Stimulated activated CD8-positive, alpha-beta memory T cell treated with anti-CD3 and anti-CD28 coated beads, Interleukin-12 subunit alpha, Interleukin-12 subunit beta, amount 100 ng/mL, for 1 hour (primary cell): Measurements from ENCODE around the gene DIRAS1.

Source experiments
- DNase-seq: peaks from one replicate; pipeline ENCODE4 v3.0.0-alpha.2; 2020; ENCODE audit warnings: low read depth

The DIRAS1 gene, protein sequence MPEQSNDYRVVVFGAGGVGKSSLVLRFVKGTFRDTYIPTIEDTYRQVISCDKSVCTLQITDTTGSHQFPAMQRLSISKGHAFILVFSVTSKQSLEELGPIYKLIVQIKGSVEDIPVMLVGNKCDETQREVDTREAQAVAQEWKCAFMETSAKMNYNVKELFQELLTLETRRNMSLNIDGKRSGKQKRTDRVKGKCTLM

GRCh38 chr19:2720777-2721569 lies at the start of gene DIRAS1:
DIRAS1 (minus strand) TSS chr19:2721372; CDS start chr19:2717806, 3,566 bp downstream.
- DNase-seq = no peak

- no peak for DNase-seq
Measured at GRCh38 chr19:2770055-2771013, 49.2 kb upstream of the DIRAS1 start.

GRCh38 chr19:2769218-2769617 lies 48.0 kb upstream of the DIRAS1 start:
- DNase-seq = no peak

DNA sequence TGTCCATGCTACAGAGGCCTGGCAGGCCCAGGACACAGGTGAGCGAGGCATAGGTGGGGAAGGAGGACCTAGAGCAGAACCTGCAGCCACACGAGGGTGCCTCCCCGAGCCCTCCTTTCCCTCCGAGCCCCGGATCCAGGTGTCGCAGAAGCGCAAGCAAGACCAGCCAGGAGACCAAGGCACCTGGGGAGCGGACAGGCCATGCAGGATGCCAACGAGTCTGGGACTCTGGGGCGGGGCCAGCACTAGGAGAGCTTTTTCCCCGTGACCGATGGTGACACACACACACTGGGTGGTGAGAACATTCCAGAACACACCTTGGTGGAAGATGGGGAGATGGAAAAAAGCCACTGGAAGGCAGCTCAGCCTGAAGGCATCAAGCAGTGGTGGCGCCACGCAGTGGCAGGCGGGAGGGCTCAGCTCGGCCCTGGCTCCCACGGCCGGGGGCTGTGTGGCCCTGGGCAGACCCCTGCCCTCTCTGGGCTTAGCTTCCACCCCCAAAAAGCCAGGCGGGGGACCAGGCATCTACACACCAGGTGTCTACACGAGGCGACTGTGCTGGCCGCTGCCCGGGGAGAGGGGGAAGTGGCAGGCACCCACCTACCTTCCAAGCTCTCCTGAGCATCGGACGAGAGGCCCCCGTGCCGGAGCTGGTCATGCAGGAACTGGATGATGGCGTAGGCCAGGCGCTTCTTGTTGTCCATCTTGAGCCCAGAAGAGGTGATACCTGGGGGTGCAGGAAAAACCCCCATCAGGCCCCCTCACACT lies 47.4 kb upstream of the DIRAS1 start:
- no peak for DNase-seq

DNA sequence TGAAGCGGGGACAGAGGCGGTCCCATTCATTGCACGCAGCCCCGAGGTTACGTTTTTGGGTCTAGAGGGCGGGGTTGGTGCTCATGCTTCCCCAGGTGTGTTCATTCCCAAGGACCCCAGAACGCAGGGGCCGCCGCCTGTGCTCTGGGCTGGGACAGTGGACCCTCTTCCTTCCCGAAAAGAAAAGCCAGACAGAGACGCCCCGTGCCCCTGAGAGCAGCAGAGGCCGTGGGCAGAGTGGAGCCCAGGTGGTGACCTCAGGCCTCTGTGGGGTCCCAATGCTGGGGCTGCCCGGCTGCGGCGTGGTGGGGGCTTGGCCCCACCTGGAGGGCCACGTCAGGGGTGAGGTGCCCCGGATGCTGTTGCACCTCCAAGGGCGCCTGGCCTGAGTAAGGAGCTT lies 46.5 kb upstream of the DIRAS1 start:
- DNase-seq = no peak

- DNase-seq = no peak
Measured at GRCh38 chr19:2766594-2767372, 45.6 kb upstream of the DIRAS1 start.

DNA sequence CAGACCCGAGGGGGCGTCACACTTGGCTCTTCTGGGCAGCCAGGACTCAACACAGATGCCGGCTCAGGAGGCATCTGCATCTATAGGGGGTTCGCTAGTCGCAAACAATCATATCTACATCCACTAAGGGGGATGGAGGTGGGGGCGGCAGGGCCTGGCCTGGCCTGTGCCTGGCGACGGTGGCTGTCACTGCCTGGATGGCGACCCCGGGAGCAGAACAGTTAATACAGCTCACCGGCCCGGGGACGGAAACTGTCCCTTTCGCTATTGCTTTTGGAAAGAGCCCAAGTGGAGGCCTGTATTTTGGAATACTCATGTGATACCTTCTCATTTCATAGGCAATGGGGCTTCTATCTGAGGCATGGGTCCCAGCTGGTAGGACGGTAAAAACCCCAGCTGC lies 44.2 kb upstream of the DIRAS1 start:
- no peak for DNase-seq

GRCh38 chr19:2764945-2765344 lies 43.8 kb upstream of the DIRAS1 start:
- no peak for DNase-seq

DNA sequence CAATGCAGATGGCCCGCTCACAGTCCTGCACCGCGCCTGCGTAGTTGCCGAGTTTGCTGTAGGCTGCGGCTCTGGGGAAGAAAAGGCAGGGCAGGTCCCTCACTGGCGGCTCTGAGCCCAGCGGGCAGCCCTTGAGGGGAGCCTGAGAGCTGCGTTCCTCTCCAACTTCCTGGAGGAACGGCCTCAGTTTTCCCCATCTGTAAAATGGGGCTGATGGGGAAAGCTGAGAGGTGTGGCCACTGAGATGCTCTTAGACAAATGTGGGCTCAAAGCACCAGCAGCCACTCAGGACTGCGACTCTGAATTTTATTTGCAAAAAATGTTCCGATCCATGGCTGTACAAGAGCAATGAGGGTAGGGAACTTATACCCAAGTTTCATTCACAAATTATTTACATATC lies 42.5 kb upstream of the DIRAS1 start:
- DNase-seq = no peak

- no peak for DNase-seq
Measured at GRCh38 chr19:2762783-2763496, 41.8 kb upstream of the DIRAS1 start.

DNA sequence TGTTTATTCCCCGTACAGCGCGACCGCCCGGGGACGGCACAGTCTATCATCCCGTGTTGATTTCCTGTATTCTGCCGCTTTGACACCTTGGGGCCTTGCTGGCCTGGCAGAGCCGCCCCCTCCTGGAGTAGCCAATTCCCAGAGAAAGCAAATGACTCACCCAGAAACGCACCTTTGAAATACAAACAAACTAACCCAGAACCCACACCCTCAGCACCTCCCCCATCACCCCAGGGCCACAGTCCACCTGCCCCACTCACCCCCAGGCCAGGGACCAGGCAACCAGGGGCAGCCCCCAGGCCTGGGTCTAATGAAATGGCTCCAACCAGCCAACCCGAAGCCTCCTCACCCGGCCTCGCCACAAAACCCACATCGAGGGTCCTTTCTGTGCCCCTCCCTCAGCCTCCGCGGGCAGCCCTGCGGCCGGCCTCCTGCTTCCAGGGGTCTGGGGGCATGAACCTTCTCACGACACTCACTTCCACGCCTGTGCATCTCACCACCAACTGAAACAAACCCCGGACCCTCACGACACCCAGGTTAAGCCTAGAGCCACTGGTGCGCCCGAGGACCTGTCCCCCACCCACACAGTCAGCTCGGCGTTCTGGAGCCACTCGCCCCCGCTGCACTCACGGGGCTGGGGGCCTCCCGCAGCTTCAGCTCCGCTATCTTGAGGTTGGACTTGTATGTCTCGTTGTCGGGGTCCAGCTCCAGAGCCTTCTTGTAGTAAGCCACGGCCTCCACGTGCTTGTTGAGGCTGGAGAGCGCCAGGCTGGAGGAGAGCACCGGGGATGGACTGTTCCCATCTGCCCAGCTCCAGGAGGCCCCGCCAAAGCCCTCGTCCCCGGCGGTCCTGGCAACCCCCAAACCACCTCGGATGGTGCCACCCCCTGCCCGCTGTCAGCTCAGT lies 41.0 kb upstream of the DIRAS1 start:
- DNase-seq = no peak

- no peak for DNase-seq
Measured at GRCh38 chr19:2761309-2761677, 40.1 kb upstream of the DIRAS1 start.

DNA sequence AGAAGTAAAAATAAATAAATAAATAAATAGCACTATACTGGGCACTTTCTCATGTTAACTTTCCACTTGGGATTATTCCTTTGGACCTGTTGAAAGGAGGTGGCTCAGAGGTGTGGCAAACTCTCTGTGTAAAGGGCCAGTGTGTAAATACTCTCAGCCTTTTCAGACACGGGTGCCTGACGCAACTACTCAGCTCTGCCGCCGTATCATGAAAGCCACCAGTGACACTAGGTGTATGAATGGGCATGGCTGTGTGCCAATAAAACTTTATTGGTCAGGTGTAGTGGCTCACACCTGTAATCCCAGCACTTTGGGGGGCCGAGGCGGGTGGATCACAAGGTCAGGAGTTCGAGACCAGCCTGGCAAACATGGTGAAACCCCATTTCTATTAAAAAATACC lies 38.8 kb upstream of the DIRAS1 start:
- no peak for DNase-seq

- no peak for DNase-seq
Measured at GRCh38 chr19:2759362-2759761, 38.2 kb upstream of the DIRAS1 start.

- DNase-seq = no peak
Measured at GRCh38 chr19:2758601-2759313, 37.6 kb upstream of the DIRAS1 start.

DNA sequence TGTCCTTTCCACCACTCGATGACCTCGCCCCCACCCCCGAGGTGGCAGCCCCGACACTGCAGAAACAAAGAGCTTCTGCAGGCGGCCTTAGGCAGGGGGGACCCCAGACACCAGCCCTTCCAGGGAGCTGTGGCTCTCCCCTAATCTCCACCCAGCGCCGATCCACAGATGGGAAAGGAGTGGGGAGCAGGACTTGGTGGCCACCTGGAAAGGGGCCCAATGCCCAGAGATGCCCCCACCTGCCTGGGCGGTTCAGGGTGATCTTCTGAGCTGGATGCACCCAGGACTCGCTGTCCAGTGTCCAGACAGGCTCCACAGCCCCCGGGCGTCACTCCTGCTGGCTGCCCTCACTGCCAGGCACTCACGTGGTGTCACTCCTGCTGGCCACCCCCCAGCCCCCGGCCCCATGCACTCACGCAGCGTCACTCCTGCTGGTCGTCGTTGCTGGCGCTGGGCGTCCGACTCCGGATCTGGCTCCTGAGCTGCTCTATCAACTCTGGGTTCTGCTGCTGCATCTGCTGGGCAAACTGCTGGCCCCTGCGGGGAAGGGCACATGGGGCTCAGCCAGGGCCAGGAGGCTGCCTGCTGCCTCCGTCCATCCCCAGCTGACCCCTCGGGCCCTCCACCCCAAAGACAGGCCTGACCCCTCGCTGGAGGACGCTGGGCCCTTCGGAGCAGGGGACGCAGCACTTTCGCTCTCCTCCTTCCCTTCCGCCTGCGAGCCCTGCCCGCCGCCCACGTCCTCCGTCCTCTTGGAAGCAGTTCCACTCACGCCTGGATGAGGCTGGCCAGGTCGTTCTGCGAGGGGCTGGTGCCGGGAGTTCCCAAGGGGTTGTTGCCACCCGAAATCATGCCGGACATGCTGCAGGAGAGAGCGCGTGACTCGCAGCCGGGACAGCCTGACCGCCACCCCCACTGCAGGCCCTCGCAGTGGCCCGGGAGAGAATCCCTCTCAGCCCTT lies 36.0 kb upstream of the DIRAS1 start:
- no peak for DNase-seq

- no peak for DNase-seq
Measured at GRCh38 chr19:2756477-2756876, 35.3 kb upstream of the DIRAS1 start.

DNA sequence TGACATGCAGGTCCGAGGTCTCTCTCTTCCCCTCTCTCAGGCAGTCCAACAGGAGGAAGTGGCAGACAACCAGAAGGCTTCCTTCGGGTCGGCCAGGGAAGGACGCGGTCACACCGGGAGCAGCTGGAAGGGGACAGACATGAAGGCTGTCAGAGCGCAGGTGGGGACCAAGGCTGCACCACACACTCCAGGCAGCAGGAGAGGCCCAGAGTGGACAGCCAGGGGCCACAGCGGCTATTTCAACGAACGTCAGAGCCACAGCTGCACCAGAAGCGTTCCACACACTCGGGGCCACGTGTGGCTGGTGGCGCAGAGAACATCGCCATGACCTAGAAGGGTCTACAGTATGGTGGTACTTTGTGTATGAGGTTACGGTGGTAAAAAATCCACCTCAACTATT lies 34.6 kb upstream of the DIRAS1 start:
- no peak for DNase-seq
